Ishikawa (cell line): ENCODE results near the gene ACSL4.

ENCODE experiments used
- CEBPB ChIP-seq: IDR thresholded peaks from 2 replicates; pipeline ENCODE4 v1.6.1; 2012
- CREB1 ChIP-seq: IDR thresholded peaks from 2 replicates; pipeline ENCODE4 v1.6.1; 2012; ENCODE audit warnings: low read depth
- EGR1 ChIP-seq: IDR thresholded peaks from 2 replicates; pipeline ENCODE4 v1.6.1; 2012
- EP300 ChIP-seq: IDR thresholded peaks from 2 replicates; pipeline ENCODE4 v1.6.1; 2012; ENCODE audit warnings: borderline replicate concordance
- FOXM1 ChIP-seq: IDR thresholded peaks from 2 replicates; pipeline ENCODE4 v1.6.1; 2012; ENCODE audit warnings: low read depth, borderline replicate concordance
- NFIC ChIP-seq: IDR thresholded peaks from 2 replicates; pipeline ENCODE4 v1.6.1; 2012
- RAD21 ChIP-seq: IDR thresholded peaks from 2 replicates; pipeline ENCODE4 v1.6.1; 2012; ENCODE audit warnings: low read depth
- TAF1 ChIP-seq: IDR thresholded peaks from 2 replicates; pipeline ENCODE4 v1.6.1; 2012; ENCODE audit warnings: low read depth, mild to moderate bottlenecking
- TCF12 ChIP-seq: IDR thresholded peaks from 2 replicates; pipeline ENCODE4 v1.6.1; 2012; ENCODE audit warnings: low read depth
- TEAD4 ChIP-seq: IDR thresholded peaks from 2 replicates; pipeline ENCODE4 v1.6.1; 2012
- YY1 ChIP-seq: IDR thresholded peaks from 2 replicates; pipeline ENCODE4 v1.6.1; 2012; ENCODE audit warnings: low read depth
- ZBTB7A ChIP-seq: IDR thresholded peaks from 2 replicates; pipeline ENCODE4 v1.6.1; 2012; ENCODE audit warnings: low read depth
- TF ChIP-seq, protein P1 (sequence below): IDR thresholded peaks from 2 replicates; pipeline ENCODE4 v1.6.1; 2012; ENCODE audit warnings: low read depth, mild to moderate bottlenecking
- TF ChIP-seq, protein P2 (sequence below): IDR thresholded peaks from 2 replicates; pipeline ENCODE4 v1.6.1; 2012
- TF ChIP-seq, protein P3 (sequence below): IDR thresholded peaks from 2 replicates; pipeline ENCODE4 v1.6.1; 2012

The ACSL4 gene

DNA sequence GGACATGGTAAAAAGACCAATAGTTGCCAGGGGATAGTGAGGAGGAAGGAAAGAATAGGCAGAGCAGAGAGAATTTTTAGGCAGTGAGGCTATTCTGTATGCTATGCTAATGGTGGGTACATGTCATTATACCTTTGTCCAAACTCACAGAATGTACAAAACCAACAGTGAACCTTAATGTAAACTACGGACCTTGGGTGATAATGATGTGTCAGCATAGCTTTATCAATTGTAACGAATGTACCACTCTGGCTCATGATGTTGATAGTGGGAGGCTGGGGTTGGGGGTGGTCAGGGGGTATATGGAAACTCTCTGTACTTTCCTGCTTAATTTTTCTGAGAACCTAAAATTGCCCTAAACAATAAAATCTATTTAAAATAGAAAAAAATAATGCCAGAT, 37.7 kb upstream of the ACSL4 start:
- no peak for TF ChIP-seq EGR1
- TF ChIP-seq CREB1, result no peak
- no peak for TF ChIP-seq ZBTB7A
- TF ChIP-seq FOXM1, result no peak
- no peak for TF ChIP-seq TCF12

DNA sequence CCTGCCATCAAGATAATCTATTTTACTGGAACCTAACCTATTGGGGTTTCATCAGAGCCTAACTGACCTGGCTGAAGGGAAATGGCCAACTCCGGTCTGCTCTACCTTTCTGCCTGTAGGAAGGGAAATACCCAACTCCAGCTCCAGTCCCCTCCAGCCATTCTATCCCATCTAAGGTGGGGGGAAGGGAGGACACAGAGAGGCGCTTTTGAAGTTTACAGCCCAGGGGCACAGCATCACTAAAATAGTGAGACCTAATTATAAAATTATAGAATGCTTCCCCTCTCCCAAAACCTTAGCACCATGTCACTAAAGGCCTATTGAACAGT, 27.8 kb upstream of the ACSL4 start:
- no peak for TF ChIP-seq EGR1
- no peak for TF ChIP-seq NFIC
- TF ChIP-seq TEAD4, result no peak
- TF ChIP-seq, protein P1, sequence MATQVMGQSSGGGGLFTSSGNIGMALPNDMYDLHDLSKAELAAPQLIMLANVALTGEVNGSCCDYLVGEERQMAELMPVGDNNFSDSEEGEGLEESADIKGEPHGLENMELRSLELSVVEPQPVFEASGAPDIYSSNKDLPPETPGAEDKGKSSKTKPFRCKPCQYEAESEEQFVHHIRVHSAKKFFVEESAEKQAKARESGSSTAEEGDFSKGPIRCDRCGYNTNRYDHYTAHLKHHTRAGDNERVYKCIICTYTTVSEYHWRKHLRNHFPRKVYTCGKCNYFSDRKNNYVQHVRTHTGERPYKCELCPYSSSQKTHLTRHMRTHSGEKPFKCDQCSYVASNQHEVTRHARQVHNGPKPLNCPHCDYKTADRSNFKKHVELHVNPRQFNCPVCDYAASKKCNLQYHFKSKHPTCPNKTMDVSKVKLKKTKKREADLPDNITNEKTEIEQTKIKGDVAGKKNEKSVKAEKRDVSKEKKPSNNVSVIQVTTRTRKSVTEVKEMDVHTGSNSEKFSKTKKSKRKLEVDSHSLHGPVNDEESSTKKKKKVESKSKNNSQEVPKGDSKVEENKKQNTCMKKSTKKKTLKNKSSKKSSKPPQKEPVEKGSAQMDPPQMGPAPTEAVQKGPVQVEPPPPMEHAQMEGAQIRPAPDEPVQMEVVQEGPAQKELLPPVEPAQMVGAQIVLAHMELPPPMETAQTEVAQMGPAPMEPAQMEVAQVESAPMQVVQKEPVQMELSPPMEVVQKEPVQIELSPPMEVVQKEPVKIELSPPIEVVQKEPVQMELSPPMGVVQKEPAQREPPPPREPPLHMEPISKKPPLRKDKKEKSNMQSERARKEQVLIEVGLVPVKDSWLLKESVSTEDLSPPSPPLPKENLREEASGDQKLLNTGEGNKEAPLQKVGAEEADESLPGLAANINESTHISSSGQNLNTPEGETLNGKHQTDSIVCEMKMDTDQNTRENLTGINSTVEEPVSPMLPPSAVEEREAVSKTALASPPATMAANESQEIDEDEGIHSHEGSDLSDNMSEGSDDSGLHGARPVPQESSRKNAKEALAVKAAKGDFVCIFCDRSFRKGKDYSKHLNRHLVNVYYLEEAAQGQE, result no peak
- TF ChIP-seq, protein P2, sequence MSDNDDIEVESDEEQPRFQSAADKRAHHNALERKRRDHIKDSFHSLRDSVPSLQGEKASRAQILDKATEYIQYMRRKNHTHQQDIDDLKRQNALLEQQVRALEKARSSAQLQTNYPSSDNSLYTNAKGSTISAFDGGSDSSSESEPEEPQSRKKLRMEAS, result no peak
- no peak for TF ChIP-seq TAF1
- TF ChIP-seq TCF12, result no peak
- TF ChIP-seq EP300, result no peak
- TF ChIP-seq CEBPB, result no peak
- TF ChIP-seq ZBTB7A, result no peak
- TF ChIP-seq, protein P3, sequence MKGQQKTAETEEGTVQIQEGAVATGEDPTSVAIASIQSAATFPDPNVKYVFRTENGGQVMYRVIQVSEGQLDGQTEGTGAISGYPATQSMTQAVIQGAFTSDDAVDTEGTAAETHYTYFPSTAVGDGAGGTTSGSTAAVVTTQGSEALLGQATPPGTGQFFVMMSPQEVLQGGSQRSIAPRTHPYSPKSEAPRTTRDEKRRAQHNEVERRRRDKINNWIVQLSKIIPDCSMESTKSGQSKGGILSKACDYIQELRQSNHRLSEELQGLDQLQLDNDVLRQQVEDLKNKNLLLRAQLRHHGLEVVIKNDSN, result no peak
- TF ChIP-seq YY1, result no peak
- TF ChIP-seq CREB1, result no peak
- no peak for TF ChIP-seq RAD21
- TF ChIP-seq FOXM1, result no peak

DNA sequence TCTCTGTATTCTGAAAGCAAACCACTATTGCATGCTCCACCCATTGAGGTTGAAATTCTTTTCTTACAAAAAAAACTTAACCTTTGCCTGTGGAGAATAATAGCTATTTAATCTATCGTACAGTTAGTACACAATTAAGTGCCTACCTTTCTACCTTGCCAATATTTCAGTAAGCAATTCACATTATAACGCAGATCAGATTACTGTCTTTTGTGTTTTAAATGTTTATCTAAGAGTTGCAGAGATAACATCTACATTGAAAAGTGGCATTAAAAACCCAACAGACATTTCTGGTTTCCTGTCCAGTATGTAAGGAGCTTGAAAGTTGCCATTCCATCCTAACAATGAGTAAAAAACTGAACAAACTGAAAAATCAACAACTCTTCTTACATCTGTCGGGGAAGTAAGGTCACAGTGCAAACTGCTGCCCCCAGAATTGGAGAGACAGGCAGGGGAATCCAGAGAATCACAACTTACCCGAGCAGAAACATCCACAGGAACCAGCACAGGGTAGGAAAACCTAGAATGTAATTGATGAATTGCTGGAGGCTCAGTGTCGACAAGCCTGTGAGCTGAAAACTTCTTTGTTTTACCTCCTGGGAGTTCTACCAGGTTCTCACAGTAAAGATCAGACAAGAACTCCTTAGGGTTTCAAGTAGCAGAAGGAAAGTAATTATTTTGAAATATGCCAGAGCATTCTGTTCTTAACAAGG, 27.3 kb upstream of the ACSL4 start:
- TF ChIP-seq NFIC (no peak), ZBTB7A (no peak), TEAD4 (no peak)

DNA sequence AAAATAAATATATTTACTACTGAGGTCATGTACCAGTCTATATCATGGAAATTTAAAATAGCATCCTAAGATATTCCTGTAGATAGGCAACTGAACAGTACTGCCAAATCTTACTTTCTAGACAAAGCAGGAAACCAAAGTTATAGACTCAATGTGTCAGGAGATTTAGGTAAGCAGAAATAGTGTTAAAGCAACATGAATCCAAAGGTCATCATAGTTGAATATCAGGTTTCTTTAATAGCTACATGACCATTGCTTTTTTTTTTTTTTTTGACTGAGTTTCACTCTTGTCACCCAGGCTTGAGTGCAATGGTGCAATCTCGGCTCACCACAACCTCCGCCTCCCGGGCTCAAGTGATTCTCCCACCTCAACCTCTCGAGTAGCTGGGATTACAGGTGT, 20.2 kb upstream of the ACSL4 start:
- TF ChIP-seq, protein P1, result no peak
- TF ChIP-seq TEAD4 (no peak), EGR1 (no peak), NFIC (no peak), CEBPB (no peak), ZBTB7A (no peak), TAF1 (no peak), TCF12 (no peak), EP300 (no peak), CREB1 (no peak), FOXM1 (no peak), YY1 (no peak), RAD21 (no peak)
- TF ChIP-seq, protein P2, result no peak
- TF ChIP-seq, protein P3, result no peak

DNA sequence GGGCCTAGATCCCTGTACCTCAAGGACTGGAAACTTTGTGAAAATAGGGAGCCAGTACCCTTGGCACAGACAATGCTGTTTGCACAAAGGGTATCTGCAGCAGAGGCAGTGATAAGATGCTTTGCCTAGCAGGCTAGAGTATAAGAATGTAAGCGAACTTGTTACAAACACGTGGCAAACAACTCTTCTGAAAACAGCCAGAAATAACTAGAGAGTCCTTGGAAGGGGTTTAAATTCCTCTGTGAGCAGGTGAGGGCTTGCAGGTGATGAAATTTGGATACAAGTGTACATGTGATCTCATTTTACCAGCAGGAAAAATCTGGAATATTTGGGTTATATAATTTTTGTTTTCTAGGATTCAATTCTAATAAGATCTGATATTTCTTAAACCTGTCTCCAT, 18.6 kb upstream of the ACSL4 start:
- no peak for TF ChIP-seq CEBPB
- TF ChIP-seq, protein P2, result no peak
- TF ChIP-seq, protein P3, result no peak
- TF ChIP-seq ZBTB7A, result no peak
- no peak for TF ChIP-seq TCF12
- TF ChIP-seq EP300, result no peak
- TF ChIP-seq NFIC, result no peak
- TF ChIP-seq YY1, result no peak
- no peak for TF ChIP-seq TEAD4
- no peak for TF ChIP-seq RAD21
- TF ChIP-seq TAF1, result no peak
- no peak for TF ChIP-seq FOXM1
- TF ChIP-seq, protein P1, result no peak
